Fibroblast of villous mesenchyme (primary cell): ENCODE results near the gene AK8. TPM values are rescaled to one million over a fixed set of nuclear protein-coding genes. Genes with fewer than 3 reads are reported as not detected.

Experiments used
- DNase-seq: peaks from one replicate; pipeline ENCODE4 v3.0.0-alpha.2; 2010; ENCODE audit warnings: low read depth
- H3K4me3 ChIP-seq: 2 replicates; pipeline ENCODE4 v1.5.1; 2011; ENCODE audit warnings: low read depth, mild to moderate bottlenecking, low read length
- total RNA-seq: library from RNA; depleted of rRNA; stranded (reverse); fragments of >200 nt; gene quantifications from 2 replicates; pipeline ENCODE4 v1.2.3, GENCODE V29; 2012
- TF ChIP-seq, protein P1 (sequence below): IDR thresholded peaks from 2 replicates; pipeline ENCODE4 v1.5.1; 2012; ENCODE audit warnings: low read depth, mild to moderate bottlenecking, low read length; ENCODE audit not compliant: insufficient read depth

The AK8 gene
- total RNA-seq, 1 donor: not detected

DNA sequence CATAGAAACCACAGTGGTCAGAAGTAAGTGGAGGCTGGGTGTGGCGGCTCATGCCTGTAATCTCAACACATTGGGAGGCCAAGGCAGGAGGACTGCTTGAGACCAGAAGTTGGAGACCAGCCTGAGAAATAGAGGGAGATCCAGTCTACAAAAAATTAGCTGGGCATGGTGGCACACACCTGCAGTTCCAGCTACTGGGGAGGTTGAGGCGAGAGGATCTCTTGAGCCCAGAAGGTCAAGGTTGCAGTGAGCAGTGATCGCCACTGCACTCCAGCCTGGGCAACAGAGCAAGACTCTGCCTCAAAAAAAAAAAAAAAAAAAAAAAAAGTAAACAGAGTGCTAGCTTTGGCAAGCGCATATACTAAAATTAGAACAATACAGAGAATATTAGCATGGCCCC, 24.6 kb downstream of the AK8 start:
- DNase-seq: no peak
- no peak overlapping the region for H3K4me3 ChIP-seq
- TF ChIP-seq, protein P1, sequence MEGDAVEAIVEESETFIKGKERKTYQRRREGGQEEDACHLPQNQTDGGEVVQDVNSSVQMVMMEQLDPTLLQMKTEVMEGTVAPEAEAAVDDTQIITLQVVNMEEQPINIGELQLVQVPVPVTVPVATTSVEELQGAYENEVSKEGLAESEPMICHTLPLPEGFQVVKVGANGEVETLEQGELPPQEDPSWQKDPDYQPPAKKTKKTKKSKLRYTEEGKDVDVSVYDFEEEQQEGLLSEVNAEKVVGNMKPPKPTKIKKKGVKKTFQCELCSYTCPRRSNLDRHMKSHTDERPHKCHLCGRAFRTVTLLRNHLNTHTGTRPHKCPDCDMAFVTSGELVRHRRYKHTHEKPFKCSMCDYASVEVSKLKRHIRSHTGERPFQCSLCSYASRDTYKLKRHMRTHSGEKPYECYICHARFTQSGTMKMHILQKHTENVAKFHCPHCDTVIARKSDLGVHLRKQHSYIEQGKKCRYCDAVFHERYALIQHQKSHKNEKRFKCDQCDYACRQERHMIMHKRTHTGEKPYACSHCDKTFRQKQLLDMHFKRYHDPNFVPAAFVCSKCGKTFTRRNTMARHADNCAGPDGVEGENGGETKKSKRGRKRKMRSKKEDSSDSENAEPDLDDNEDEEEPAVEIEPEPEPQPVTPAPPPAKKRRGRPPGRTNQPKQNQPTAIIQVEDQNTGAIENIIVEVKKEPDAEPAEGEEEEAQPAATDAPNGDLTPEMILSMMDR: no peak

DNA sequence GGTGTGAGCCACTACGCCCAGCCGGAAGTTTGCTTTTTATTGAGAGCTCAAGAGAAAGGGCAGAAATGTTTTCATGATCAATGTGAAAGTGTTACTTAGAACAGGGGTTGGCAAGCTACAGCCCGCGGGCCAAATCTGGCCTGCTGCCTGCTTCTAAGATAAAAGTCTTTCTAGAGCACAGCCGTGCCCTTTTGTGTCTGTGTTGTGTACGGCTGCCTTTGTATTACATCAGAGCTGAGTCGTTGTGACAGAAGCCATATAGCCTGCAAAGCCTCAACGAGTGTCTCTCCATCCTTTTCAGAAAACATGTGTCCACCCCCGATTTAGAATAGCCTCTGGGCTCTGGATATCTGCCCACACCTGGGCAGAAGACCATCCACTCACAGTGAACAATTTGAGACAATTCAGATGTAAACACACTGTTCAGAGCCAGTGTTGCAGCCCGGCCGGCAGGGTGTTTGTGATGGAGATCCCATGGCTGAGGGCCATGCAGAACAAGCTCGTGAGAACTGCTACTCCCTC, 28.8 kb downstream of the AK8 start:
- TF ChIP-seq, protein P1: no peak
- H3K4me3 ChIP-seq: no peak overlapping the region
- DNase-seq: peak; percentile 30

DNA sequence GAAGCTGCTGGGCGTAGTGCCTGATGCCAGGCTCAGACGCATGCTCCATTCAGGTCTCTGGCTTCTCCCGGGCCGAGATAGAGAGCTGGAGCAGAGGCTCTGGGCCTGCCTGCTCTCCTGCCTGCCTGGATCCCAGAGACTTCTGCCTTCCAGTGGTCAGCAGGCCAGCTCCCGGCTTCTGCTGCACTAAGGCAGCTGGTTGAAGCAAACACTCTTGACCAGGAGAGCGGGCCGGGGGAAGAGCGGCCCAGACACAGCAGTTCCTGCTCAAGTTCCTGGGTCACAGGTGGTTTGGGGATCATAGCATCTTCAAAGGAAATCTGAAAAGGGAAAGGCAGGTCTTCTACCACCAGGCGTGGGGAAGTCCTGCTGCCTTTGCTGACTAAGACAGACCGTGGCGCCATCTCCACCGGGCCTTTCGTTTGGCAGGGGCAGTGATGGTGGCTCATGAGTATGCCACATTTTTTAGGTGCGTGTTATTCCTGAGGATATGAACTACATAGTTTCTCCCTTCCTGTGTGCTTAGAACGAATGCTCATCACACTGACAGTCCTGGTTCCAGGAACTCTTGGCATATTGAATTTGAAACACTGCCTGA, 31.1 kb downstream of the AK8 start:
- DNase-seq: no peak
- no peak overlapping the region for H3K4me3 ChIP-seq
- TF ChIP-seq, protein P1: no peak

DNA sequence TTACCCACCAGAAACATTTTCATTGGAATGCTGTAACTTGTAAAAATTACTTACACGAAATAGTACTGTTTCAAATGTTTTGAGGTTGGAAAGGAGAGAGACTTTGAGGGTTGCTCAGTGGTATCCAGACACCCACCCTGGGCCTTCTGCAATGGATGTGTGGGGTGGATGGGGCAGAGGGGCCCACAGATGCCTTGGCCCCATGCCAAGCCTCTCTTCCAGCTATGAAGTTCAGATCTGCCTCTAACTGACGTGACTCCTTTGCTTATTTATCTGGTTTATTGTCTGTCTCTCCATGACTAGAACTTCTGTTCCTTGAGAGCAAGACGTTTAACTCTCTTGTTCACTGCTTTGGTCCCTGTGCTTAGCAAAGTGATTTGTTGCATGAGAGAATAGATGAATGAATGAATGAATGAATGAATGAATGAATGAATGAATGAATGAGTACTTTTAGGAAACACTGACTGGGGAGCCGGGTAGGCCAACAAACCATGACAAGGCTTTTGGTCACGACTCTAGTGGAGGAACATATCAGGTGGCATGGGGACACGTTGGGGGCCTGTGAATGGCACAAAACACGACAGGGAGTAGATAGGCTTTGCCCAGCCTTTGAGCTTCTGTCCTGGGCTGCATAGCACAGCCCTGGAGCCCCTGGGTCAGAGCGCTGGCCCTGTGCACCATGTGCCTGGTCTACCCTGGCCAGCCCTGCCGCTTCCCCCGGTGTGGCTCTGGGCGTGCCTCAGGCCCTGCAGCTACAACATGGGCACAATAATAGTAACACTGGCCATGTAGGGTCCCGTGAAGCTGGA, 31.8 kb downstream of the AK8 start:
- DNase-seq: no peak
- no peak overlapping the region for H3K4me3 ChIP-seq
- TF ChIP-seq, protein P1: no peak

DNA sequence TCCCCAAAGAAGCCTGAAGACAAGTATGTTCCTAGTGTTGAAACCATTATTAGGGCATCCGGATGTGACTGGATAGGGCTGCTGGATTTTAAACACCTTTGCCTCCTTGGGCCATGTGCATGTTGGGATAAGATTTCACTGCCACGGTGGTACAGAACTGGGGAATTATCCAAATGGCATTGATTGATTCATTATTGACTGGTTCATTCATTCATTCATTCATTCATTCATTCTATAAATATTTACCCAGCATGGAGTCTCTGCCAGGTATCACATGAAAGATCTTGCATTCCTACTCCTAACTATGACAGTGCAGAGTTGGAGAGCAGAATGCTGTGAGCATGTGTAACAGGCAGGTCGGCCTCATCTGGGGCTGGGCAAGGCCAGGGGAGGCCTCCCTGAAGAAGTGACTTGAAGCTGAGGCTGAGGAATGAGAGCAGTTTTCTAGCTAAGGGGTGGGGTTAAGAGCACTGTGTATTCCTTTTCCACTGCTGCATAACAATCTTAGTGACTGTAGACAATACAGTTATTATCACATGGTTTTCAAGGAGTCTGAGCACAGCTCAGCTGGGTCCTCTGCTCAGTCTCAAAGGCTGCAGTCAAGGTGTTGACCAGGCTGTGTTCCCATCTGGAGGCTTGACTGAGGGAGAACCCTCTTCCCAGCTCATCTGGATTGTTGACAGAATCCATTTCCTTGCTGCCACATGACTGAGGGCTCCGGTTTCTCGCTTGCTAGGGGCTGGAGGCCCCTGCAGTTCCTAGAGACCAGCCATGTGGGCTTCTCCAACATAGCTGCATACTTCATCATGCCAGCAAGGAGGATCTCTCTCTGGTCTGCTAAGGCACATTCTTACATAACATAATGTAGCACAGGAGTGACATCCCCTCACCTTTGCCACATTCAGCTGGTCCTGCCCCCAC, 35.7 kb downstream of the AK8 start:
- DNase-seq: no peak
- TF ChIP-seq, protein P1: no peak
- H3K4me3 ChIP-seq: no peak overlapping the region

DNA sequence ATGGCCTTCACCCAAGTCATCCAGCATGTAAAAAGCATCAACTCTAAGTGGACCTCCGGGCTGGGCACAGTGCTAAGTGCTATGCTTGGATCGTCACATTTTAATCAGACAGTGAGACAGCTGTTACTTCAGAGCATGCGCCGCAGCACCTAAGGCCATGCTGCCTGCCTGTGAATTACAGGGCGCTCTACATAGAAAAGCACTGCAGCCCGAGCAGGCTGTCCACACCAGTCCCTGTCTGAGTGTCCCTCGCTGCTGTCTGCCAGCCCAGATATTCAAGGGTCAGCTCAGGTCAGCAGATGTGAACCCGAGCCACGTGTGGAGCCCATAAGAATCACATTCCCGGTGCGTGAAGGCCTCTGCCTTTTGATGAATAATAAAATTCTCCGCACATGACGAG, 37.1 kb downstream of the AK8 start:
- DNase-seq: no peak
- no peak overlapping the region for H3K4me3 ChIP-seq
- TF ChIP-seq, protein P1: no peak
